ENCODE data around the gene PLA2G4A. TPM values are rescaled to one million over a fixed set of nuclear protein-coding genes. Genes with fewer than 3 reads are reported as not detected.

Gene PLA2G4A
- total RNA-seq, 1 experiment from 2014 or later: not detected

DNA sequence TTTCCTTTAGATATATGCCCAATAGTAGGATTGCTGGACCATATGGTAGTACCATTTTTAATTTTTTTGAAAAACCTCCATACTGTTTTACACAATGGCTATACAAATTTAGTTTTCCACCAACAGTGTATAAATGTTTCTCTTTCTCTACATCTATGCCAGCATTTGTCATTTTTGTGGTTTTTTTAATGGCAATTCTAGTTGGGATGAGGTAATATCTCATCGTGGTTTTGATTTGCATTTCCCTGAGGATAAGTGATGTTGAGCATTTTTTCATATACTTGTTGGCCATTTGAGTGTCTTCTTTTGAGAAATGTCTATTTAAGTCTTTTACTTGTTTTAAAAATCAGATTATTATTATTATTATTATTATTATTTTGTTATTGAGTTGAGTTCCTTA is 35.5 kb downstream of the PLA2G4A start:
- no peak for DNase-seq (ENCODE audit: low read depth, low spot score)
- POLR2A ChIA-PET: no interaction called here
- H3K27me3 ChIP-seq (ENCODE audit: control insufficient read depth, insufficient read depth, low read length): no peaks in the 10 kb centered on the region
- H3K27ac ChIP-seq (ENCODE audit: low read length): no peak overlapping the region
- no peak overlapping the region for H3K4me3 ChIP-seq (ENCODE audit: low read depth in 2 of 2, low read length in 2 of 2)
- H3K9me3 ChIP-seq (ENCODE audit: control insufficient read depth, insufficient read depth, low read depth, low read length): no peaks in the 10 kb centered on the region
- H3K4me1 ChIP-seq (ENCODE audit: control insufficient read depth, insufficient read depth, low read length): no peaks in the 10 kb centered on the region
- CTCF ChIA-PET: no interaction called here
- TF ChIP-seq REST (IDR thresholded peaks at IDR 0.05; ENCODE audit: insufficient read depth in 1 of 2, low read depth in 2 of 2, low read length in 1 of 2) (no peak), POLR2AphosphoS5 (IDR thresholded peaks at IDR 0.05; ENCODE audit: low read depth, low read length) (no peak), TCF7L2 (IDR thresholded peaks at IDR 0.05; ENCODE audit: low read depth, low read length) (no peak)
- TF ChIP-seq, protein P1, sequence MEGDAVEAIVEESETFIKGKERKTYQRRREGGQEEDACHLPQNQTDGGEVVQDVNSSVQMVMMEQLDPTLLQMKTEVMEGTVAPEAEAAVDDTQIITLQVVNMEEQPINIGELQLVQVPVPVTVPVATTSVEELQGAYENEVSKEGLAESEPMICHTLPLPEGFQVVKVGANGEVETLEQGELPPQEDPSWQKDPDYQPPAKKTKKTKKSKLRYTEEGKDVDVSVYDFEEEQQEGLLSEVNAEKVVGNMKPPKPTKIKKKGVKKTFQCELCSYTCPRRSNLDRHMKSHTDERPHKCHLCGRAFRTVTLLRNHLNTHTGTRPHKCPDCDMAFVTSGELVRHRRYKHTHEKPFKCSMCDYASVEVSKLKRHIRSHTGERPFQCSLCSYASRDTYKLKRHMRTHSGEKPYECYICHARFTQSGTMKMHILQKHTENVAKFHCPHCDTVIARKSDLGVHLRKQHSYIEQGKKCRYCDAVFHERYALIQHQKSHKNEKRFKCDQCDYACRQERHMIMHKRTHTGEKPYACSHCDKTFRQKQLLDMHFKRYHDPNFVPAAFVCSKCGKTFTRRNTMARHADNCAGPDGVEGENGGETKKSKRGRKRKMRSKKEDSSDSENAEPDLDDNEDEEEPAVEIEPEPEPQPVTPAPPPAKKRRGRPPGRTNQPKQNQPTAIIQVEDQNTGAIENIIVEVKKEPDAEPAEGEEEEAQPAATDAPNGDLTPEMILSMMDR (IDR thresholded peaks at IDR 0.05): no peak
- in situ Hi-C loops (cut with HindIII; ENCODE audit: low pct_unique_long_range_greater_than_20kb, low sequenced_read_pairs) (no loop called here), intact Hi-C loops (cut with micrococcal nuclease; ENCODE audit: unreplicated experiment) (no loop called here)
- no peak for ATAC-seq
- H3K36me3 ChIP-seq (ENCODE audit: control insufficient read depth, insufficient read depth, low read length): no peaks in the 10 kb centered on the region
- no TSS peak for BruUV-seq (replicated peaks)

DNA sequence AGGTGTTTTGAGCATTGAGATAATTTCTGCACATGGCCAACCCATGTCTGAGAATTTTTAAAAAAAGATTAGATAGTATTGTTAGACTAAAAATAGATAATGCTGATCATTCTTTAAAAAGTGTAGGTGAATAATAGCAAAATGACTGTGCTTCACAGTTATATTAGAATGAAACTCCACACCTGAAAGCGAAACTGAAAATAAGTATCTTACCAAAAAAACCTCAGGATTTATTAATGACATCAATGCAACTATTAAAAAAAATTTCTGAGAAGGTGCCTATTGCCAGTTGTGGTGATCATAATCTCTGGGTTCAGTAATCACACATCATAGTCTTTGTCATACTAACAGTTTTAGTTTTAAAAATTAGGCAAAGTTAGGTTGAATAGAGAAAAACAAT is 36.5 kb downstream of the PLA2G4A start:
- Histone ChIP-seq H3K4me3 (ENCODE audit: low read depth in 2 of 2, low read length in 2 of 2) (no peak overlapping the region), H3K27ac (ENCODE audit: low read length) (no peak overlapping the region), H3K36me3 (ENCODE audit: control insufficient read depth, insufficient read depth, low read length) (no peaks in the 10 kb centered on the region), H3K9me3 (ENCODE audit: control insufficient read depth, insufficient read depth, low read depth, low read length) (no peaks in the 10 kb centered on the region), H3K4me1 (ENCODE audit: control insufficient read depth, insufficient read depth, low read length) (no peaks in the 10 kb centered on the region), H3K27me3 (ENCODE audit: control insufficient read depth, insufficient read depth, low read length) (no peaks in the 10 kb centered on the region)
- in situ Hi-C loops (cut with HindIII; ENCODE audit: low pct_unique_long_range_greater_than_20kb, low sequenced_read_pairs) (no loop called here), intact Hi-C loops (cut with micrococcal nuclease; ENCODE audit: unreplicated experiment) (no loop called here)
- BruUV-seq (replicated peaks): no TSS peak
- ChIA-PET POLR2A (no interaction called here), CTCF (no interaction called here)
- ATAC-seq (no peak), DNase-seq (ENCODE audit: low read depth, low spot score) (no peak)
- TF ChIP-seq REST (IDR thresholded peaks at IDR 0.05; ENCODE audit: insufficient read depth in 1 of 2, low read depth in 2 of 2, low read length in 1 of 2) (no peak), POLR2AphosphoS5 (IDR thresholded peaks at IDR 0.05; ENCODE audit: low read depth, low read length) (no peak)
- TF ChIP-seq, protein P1 (IDR thresholded peaks at IDR 0.05): no peak
